ENCODE data around the gene MRO.
"Not testable (repeated sequence)": the region's sequence is repeated elsewhere in the genome, so short reads cannot be mapped to it uniquely, and the experiment has no call there.

MRO gene

GRCh38 chr18:50819728-50820378 is at the start of gene MRO:
MRO (minus strand) TSS chr18:50820016; CDS start chr18:50809400, 10,616 bp downstream.
- in situ Hi-C loops (cut with HindIII; ENCODE audit: low sequenced_read_pairs), result no loop called here

DNA sequence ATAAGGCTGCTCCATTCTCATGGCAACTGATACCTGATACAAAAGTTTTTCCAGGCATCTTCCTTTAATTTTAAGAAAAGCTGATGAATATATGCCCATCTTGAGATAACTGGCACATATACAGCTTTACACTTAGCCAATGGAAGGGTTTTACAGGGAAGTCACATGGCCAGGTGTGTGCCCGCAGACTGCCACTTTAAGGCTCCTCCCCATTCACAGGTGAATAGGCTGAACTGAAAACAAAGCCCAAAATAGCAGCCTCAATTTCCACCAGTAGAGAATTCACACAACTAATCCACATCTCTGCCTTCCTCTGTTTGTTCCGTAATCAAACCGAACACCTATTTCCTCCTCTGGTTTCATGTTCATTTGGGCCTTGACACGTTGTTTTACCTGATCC is 49.3 kb upstream of the MRO start:
- in situ Hi-C loops (cut with HindIII; ENCODE audit: low sequenced_read_pairs), result no loop called here

DNA sequence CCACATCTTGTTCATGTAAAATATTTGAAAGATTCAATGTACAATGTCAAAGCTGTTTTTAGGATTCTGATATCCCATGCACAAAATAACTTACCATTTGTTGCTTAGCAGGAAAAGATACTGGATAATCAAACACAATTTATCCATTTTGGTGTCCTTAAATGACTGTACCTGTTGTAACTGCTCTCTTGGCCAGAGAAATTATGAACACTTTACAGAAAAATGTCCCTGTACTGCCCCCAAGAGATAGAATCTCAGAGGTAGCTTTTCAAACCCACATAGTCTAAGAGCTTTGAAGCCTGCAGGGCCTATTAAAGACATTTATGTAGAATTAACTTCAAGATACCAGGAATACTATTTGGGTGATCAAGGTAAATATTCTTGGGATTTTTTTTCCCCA is 46.9 kb upstream of the MRO start:
- in situ Hi-C loops (cut with HindIII; ENCODE audit: low sequenced_read_pairs), result no loop called here

GRCh38 chr18:50863840-50864375 is 44.1 kb upstream of the MRO start:
- in situ Hi-C loops (cut with HindIII; ENCODE audit: low sequenced_read_pairs), result no loop called here

DNA sequence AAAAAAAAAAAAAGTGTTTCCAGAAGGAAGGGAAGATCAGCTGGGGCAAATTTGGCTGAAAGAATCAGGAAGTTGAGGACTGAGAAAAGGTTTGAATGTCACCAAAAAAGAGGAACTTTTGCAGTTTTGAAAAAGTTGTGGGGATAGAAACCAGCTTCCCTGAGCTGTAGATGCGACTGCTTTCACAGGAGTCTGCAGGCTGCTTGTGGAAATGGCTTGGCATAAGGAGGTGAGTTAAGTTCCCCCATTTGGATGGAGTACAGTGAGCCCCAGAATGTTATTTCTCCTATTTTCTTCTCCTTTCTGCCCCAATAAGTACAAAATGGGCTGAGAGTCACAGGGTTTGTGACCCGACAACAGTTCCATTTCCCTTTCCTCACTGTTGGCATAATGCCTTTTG is 42.6 kb upstream of the MRO start:
- in situ Hi-C loops (cut with HindIII; ENCODE audit: low sequenced_read_pairs), result no loop called here

DNA sequence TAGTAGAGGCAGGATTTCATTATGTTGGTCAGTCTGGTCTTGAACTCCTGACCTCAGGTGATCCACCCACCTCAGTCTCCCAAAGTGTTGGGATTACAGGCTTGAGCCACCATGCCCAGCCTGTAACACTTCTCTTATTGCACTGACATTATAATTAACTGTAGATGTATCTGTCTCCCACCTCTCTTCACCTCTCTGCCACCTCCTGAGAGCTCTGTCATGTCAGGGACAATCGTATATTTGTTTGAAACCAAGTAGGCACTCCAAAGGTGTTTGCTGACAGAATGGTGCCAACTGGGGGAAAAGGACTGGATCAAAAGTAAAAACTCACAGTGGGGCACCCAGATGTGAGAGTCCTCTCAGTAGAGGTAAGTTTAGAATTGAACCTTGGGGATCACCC is 41.8 kb upstream of the MRO start:
- in situ Hi-C loops (cut with HindIII; ENCODE audit: low sequenced_read_pairs), result no loop called here

DNA sequence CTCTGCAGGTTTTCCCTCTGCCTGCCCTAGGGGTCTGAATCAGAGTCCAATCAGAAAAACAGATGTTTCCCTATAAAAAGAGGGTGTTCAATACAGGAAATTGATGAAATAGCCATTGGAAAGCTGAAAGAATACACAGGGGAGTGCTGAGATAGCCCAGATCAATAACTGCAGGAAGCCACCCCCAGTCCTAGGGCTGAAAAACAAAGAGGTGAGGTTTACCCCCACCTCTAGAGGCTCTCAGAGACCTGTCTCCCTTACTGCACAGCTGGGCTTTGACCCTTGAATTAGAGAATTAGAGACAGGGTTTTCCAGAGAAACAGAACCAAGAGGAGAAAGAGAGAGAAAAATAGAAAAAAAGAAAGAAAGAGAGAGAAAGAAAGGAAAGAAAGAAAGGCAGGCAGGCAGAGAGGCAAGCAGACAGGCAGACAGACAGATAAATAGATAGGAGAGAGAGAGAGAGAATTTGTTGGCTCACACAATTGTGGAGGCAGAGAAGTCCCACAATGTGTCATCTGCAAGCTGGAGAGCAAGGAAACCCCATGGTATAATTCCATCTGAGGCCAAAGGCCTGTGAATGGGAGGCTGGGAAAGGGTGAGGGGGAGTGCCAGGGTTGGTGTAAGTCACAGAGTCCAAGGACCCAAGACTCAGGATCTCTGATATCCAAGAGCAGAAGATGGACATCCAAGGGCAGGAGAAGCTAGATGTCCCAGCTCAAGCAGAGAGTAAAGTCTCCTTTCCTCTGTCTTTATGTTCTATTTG is 40.2 kb upstream of the MRO start:
- in situ Hi-C loops (cut with HindIII; ENCODE audit: low sequenced_read_pairs), result no loop called here

- in situ Hi-C loops (cut with HindIII; ENCODE audit: low sequenced_read_pairs), result no loop called here
Observed at GRCh38 chr18:50857694-50858093, 37.9 kb upstream of the MRO start.

DNA sequence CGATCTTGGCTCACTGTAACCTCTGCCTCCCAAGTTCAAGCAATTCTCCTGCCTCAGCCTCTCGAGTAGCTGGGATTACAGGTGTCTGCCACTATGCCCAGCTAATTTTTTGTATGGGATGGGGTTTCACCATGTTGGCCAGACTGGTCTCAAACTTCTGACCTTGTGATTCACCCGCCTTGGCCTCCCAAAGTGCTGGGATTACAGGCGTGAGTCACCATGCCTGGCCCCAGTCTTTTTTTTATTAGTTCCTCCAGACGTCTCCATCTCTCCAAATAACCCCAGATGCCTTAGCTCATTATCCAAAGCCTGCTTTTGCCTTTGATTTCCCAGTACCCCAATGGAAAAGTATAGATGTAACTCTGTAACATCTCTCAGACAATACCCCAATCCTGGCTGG is 37.4 kb upstream of the MRO start:
- in situ Hi-C loops (cut with HindIII; ENCODE audit: low sequenced_read_pairs), result not testable (repeated sequence)

DNA sequence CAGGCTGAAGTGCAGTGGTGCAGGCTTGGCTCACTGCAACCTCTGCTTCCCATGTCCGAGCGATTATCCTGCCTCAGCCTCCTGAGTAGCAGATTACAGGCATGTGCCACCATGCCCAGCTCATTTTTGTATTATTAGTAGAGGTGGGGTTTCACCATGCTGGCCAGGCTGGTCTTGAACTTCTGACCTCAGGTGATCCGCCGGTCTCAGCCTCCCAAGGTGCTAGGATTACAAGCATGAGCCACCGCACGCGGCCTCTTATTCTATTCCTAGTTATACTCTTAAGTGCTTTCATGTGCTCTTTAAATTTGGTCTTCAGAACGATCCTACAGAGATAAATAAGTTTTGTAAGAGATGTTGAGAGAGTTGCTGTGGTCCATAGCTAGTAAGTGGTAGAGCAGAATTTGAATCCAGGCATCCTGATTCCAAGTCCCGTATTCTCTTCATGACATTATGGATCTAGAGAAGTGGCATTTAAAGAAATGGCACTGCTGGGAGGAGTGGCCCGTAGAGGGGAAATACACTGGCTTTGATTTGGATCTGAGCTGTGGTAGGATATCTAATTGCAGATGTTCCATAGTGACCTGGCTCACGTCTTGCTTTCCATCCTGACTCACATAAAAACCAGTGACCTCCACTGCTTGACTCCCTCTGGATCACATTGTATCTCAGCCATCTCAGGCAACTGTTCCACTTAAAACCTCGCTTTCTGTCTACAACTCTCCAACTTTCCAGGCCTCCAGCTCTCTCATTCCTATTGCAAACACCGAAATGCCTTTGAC is 36.4 kb upstream of the MRO start:
- in situ Hi-C loops (cut with HindIII; ENCODE audit: low sequenced_read_pairs), result no loop called here

- in situ Hi-C loops (cut with HindIII; ENCODE audit: low sequenced_read_pairs), result no loop called here
Observed at GRCh38 chr18:50853863-50854271, 34.1 kb upstream of the MRO start.

GRCh38 chr18:50850307-50851065 is 30.7 kb upstream of the MRO start:
- in situ Hi-C loops (cut with HindIII; ENCODE audit: low sequenced_read_pairs), result no loop called here

GRCh38 chr18:50849419-50849821 is 29.6 kb upstream of the MRO start:
- in situ Hi-C loops (cut with HindIII; ENCODE audit: low sequenced_read_pairs), result loop anchor here (25.0 kb wide), 1 partner anchor 188 kb away; the partner anchor contains the start of gene SMAD4

GRCh38 chr18:50848991-50849390 is 29.2 kb upstream of the MRO start:
- in situ Hi-C loops (cut with HindIII; ENCODE audit: low sequenced_read_pairs), result loop anchor here (25.0 kb wide), 1 partner anchor 188 kb away; the partner anchor contains the start of gene SMAD4

DNA sequence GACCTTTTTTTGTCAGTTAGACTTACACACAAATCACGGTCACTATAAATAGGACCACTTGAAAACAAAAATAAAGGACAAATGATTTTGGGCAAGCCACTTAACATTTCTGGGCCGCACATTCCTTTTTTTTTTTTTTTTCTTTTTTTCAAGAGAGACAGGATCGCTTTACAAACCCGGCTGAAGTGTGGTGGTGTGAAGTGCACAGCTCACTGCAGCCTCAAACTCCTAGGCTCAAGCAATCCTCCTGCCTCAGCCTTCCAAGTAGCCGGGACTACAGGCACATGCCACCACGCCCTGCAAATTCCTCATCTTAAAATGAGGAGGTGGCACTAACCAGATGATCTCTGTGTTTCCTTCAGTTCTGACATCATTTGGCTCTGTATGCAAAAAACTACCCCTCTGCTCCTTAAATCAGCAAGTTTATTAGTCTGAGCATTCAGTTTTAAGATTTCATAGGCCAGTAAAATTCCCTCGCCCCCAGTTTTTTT is 28.3 kb upstream of the MRO start:
- in situ Hi-C loops (cut with HindIII; ENCODE audit: low sequenced_read_pairs), result loop anchor here (25.0 kb wide), 1 partner anchor 189 kb away; the partner anchor contains the start of gene SMAD4

DNA sequence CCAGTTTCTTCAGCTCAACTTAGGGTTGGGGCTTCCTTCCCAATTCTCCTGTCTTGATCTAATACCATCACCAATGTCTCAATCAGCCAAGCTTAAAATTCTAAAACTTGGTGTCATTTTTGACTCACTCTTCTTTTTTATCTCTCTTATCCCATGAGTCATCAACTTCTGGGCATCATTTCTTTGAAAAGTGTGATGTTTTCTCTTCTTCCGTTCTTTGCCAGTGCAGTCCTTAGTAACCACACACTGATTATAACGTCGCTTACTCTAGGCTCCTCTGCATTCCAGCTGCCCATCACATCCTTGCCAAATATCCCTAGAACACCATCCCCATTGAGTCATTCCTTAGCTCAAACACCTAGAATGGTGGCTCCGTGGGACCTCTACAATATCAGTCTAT is 27.4 kb upstream of the MRO start:
- in situ Hi-C loops (cut with HindIII; ENCODE audit: low sequenced_read_pairs), result loop anchor here (25.0 kb wide), 1 partner anchor 190 kb away; the partner anchor contains the start of gene SMAD4

DNA sequence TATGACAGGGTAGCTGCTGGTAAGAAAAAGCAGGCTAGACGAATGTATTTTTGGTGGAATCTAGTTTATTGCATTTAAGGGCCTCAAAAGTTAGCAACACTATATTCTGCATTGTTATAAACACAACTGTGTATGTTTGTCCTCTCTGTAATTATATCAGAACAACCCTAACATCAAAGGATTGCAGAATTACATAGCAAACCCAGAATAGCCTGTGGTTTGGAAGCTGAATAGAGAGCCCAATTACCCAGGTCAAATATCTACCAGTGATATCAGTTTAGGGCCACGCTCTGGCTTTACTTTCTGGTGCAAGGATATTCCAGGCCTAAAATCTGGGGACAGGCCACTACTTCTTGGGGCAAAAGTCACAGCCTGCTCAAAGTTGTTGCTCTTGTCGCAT is 25.1 kb upstream of the MRO start:
- in situ Hi-C loops (cut with HindIII; ENCODE audit: low sequenced_read_pairs), result loop anchor here (25.0 kb wide), 1 partner anchor 192 kb away; the partner anchor contains the start of gene SMAD4

DNA sequence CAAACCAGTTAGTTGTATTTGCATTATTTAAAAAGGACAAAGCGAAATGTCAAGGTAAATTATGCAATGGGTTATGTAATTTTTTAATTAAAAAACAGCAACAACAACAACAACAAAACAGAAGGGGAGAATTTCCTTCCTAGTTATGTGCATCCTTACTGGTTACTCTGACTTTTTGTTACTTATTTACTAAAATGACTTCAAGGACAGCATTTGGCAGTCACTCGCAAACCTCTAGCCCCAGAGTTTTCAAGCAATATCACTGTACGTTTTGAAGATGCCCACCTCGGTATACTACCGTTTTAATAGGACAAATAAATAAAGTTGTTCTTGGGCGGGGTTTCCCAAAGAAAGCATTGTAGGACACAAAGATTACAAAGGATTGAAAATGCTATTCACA is 24.7 kb upstream of the MRO start:
- in situ Hi-C loops (cut with HindIII; ENCODE audit: low sequenced_read_pairs), result loop anchor here (25.0 kb wide), 1 partner anchor 193 kb away; the partner anchor contains the start of gene SMAD4

- in situ Hi-C loops (cut with HindIII; ENCODE audit: low sequenced_read_pairs), result loop anchor here (25.0 kb wide), 1 partner anchor 194 kb away; the partner anchor contains the start of gene SMAD4
Observed at GRCh38 chr18:50842846-50843245, 23.0 kb upstream of the MRO start.

- in situ Hi-C loops (cut with HindIII; ENCODE audit: low sequenced_read_pairs), result loop anchor here (10.0 to 25.0 kb wide), 2 partner anchors 197 to 245 kb away; partner anchors contain the start of gene SMAD4
Observed at GRCh38 chr18:50839996-50840395, 20.2 kb upstream of the MRO start.

Data from endothelial cell of hepatic sinusoid (primary cell).